HG03432 (cell line): ENCODE measurements around the gene ZNF844.
"Not testable (repeated sequence)": the region's sequence is repeated elsewhere in the genome, so short reads cannot be mapped to it uniquely, and the experiment has no call there.

Source experiments
- ATAC-seq: cut with Tn5 transposase; IDR thresholded peaks from one replicate; pipeline ENCODE4 v1.9.1; 2021; ENCODE audit warnings: mild to moderate bottlenecking, moderate library complexity; ENCODE audit not compliant: unreplicated experiment

Gene ZNF844

GRCh38 chr19:12064590-12065538, at the start of gene ZNF844:
Gene ZNF844 (plus strand): TSS chr19:12064731. CDS start chr19:12064874, 143 bp downstream.
- peak; percentile 84 for ATAC-seq

- ATAC-seq = no peak
These were observed 49.3 kb upstream of the ZNF844 start for GRCh38 chr19:12015015-12015752.

DNA sequence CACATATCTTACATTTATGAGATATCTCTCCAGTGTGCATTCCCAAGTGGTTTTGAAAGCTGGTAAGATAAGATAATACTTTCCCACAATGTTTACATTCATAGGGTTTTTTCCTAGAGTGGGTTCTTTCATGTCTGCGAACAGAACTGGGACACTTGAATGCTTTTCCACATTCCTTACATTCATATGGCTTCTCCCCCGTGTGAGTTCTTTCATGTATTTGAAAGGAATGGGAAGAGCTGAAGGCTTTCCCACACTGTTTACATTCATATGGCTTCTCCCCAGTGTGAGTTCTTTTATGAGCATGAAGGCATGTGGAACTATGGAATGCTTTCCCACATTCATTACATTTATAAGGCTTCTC, 48.8 kb upstream of the ZNF844 start:
- ATAC-seq = no peak

DNA sequence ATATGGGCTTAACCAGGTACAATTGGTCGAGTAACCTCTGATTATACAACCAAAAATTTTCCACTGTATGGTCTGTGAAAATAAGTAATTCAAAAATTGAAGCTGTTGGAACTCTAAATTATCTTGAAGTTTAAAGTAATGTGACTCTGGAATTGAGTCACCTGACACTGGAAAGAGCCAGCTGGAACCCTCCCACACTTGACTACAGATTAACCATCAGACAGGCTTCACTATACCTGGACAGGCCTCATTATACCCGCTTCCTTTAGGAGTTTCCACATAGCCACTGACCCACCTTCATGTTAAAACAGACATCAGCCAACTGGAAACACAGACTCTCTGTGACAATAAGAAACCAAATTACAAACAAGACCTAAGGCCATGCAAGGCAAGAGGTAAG, 30.3 kb upstream of the ZNF844 start:
- no peak for ATAC-seq

- no peak for ATAC-seq
These were observed 29.9 kb upstream of the ZNF844 start for GRCh38 chr19:12034620-12035019.

GRCh38 chr19:12035220-12036172, 29.0 kb upstream of the ZNF844 start, which contains the start of gene ZNF433:
Gene ZNF433 (minus strand): TSS chr19:12035679. CDS start chr19:12035539, 140 bp downstream.
- ATAC-seq = peak; percentile 89

DNA sequence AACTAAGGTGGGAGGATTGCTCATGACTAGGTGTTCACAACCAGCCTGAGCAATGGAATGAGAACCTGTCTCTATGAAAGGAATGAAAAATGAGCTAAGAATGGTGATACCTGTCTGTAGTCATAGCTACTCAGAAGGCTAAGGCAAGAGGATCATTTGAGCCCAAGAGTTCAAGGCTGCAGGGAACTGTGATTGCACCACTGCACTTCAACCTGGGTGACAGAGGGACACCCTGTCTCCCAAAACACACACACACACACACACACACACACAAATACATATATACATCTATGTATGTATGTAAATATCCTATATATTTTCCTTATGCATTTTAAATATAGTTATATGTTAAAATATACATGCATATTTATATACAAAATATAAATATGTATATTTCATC, 21.6 kb upstream of the ZNF844 start:
- no peak for ATAC-seq

- no peak for ATAC-seq
These were observed 20.6 kb upstream of the ZNF844 start for GRCh38 chr19:12043752-12044422.

- ATAC-seq = no peak
These were observed 16.7 kb upstream of the ZNF844 start for GRCh38 chr19:12047868-12048267.

- peak; percentile 9 for ATAC-seq
These were observed 12.4 kb upstream of the ZNF844 start for GRCh38 chr19:12052091-12052496.

GRCh38 chr19:12052497-12053169, 11.9 kb upstream of the ZNF844 start, which contains the start of gene ZNF878:
Gene ZNF878 (minus strand): TSS chr19:12052961. CDS start chr19:12052801, 160 bp downstream.
- ATAC-seq = peak; percentile 88

- ATAC-seq = no peak
These were observed 8.7 kb upstream of the ZNF844 start for GRCh38 chr19:12055784-12056183.

DNA sequence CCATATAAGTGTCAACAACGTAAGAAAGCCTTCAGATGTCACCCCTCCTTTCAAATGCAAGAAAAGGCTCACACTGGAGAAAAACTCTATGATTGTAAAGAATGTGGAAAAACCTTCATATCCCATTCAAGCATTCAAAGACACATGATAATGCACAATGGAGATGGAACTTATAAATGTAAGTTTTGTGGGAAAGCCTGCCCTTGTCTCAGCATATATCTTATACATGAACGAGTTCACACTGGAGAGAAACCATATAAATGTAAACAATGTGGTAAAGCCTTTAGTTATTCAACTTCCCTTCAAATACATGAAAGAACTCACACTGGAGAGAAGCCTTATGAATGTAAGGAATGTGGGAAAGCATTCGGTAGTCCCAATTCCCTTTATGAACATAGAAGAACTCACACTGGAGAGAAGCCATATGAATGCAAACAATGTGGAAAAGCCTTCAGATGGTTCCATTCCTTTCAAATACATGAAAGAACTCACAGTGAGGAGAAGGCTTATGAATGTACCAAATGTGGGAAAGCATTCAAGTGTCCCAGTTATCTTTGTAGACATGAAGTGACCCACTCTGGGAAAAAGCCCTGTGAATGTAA, 11.1 kb downstream of the ZNF844 start:
- ATAC-seq = no peak

DNA sequence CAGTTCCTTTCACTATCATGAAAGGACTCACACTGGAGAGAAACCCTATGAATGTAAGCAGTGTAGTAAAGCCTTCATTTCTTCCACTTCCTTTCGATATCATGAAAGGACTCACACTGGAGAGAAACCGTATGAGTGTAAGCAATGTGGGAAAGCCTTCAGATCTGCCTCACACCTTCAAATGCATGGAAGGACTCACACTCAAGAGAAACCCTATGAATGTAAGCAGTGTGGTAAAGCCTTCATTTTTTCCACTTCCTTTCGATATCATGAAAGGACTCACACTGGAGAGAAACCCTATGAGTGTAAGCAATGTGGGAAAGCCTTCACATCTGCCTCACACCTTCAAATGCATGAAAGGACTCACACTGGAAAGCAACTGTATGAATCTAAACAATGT, 11.8 kb downstream of the ZNF844 start:
- ATAC-seq = not testable (repeated sequence)

- no peak for ATAC-seq
These were observed 12.8 kb downstream of the ZNF844 start for GRCh38 chr19:12077375-12077774.

GRCh38 chr19:12083336-12083735, 18.8 kb downstream of the ZNF844 start:
- not testable (repeated sequence) for ATAC-seq

DNA sequence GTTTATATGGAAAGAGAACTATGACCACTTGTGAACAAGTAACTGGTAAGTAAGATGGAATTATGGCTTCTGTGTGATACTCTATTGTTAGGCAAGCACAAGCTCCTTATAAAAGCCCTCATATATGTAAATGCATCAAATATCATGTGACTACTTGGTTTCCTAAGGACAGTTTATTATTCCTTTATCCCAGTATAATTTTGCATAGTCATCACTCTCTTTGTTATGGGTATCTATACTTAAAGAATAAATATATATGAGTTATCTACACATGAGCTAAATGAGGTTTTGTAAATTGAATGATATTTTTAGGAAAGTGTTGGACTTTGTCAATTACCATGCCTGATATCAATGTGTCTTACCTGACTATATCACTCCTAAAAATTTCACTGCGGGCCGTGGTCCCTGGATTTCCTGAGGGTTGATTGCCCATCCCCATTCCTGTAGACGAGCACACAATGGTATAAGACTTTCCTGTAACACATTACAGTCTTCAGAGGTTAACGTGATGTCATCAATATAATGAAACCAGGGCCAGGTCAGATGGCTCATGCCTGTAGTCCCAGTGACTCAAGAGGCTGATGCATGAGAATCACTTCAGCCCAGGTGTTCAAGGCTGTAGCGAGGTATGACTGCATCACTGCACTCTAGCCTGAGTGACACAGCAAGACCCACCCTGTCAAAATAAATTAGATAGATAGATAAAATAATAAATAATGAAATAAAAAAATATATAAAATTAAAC, 20.7 kb downstream of the ZNF844 start:
- no peak for ATAC-seq

DNA sequence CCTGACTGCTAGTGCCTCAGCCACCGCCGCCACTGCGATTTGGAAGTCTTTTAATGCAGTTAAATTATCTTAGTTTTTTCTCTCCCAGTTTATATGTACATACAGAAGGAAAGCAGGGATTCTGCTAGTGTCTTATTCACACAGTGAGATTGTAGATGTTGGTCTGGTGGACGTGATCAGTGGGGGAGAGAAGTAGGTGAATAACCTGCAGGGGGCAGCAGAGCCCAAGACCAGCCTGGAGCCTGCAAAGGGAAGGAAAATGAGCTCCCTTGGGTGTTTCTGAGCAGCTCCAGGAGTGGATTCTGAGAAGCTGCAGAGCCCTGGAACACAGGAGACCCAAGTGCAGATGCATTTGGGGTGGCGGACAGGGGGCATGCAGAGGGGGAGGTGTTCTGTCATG, 26.3 kb downstream of the ZNF844 start:
- no peak for ATAC-seq
